HG02884 (cell line): ENCODE data around the gene TPBGL.

Experiments used
- ATAC-seq: cut with Tn5 transposase; IDR thresholded peaks from one replicate; pipeline ENCODE4 v1.9.1; 2021; ENCODE audit warnings: mild to moderate bottlenecking, moderate library complexity; ENCODE audit not compliant: unreplicated experiment

The TPBGL gene

GRCh38 chr11:75287579-75287978, 47.0 kb downstream of the TPBGL start:
- no peak for ATAC-seq

GRCh38 chr11:75289511-75289760, 48.9 kb downstream of the TPBGL start:
- ATAC-seq = no peak

GRCh38 chr11:75289919-75290318, 49.3 kb downstream of the TPBGL start:
- ATAC-seq = no peak

GRCh38 chr11:75291741-75292140, 51.2 kb downstream of the TPBGL start:
- no peak for ATAC-seq

GRCh38 chr11:75292943-75293342, 52.4 kb downstream of the TPBGL start:
- no peak for ATAC-seq
